ENCODE results near the gene AKR1E2. TPM values are rescaled to one million over a fixed set of nuclear protein-coding genes. Genes with fewer than 3 reads are reported as not detected.

Gene AKR1E2
- total and polyA plus RNA-seq, 2 of the 8 experiments (the other 6 are each of a cell fraction or from before 2014, with no cell fraction given) = 2.6 to 3.5 TPM

DNA sequence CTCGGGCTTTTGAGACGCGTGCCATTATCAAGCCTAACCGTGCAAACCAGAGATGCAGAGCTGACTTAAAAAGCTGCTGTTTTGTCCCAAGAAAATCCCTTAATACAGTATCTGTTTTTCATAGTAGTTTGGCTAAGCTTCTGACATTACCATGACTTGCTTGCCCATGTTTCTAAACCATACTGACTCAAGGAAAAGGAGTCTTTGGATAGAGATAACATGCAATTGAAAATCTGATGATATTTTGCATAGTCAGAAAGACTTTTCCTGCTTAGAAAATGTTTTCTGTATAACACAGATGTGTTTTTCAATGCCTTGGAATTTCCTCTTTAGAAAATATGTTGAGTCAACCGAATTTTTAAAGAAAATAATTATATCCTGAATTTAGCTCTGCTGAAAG, 21.5 kb upstream of the AKR1E2 start:
- no peaks in the 10 kb centered on the region for H3K23me2 ChIP-seq (ENCODE audit: low read depth, low read length)
- DNase-seq (ENCODE audit: low read depth in 1 of 2, low spot score in 2 of 2) (no peak), FAIRE-seq (no peak)
- no peak overlapping the region for H3K56ac ChIP-seq (replicated peaks; ENCODE audit: insufficient read length, low read depth, low read length)
- H4K91ac ChIP-seq (replicated peaks; ENCODE audit: insufficient read length, low read length) = no peak overlapping the region
- H2BK5ac ChIP-seq (ENCODE audit: low read depth, low read length) = no peak overlapping the region
- H3K4me3 ChIP-seq (ENCODE audit: extremely low read depth in 1 of 4, insufficient read depth in 2 of 4, low read depth in 3 of 4, low read length in 4 of 4) = no peak overlapping the region
- H3K14ac ChIP-seq (ENCODE audit: insufficient read length) = no peak overlapping the region
- CTCF ChIA-PET (ENCODE audit: partially characterized antibody) = no interaction called here
- no peaks in the 10 kb centered on the region for H3K27me3 ChIP-seq (replicated peaks in 1 of 4; ENCODE audit: control insufficient read depth in 3 of 4, extremely low read depth in 1 of 4, insufficient read depth in 3 of 4, low read length in 3 of 4)
- WGBS, 2 experiments (ENCODE audit: extremely low coverage in 1 of 2, insufficient coverage in 1 of 2, insufficient read length in 1 of 2, insufficient replicate concordance in 2 of 2, low coverage in 1 of 2, low lambda C conversion rate in 2 of 2, missing lambda C conversion rate in 1 of 2) = 91% methylated on average over 5 of the region's 5 CpGs; no CpG with 5 or more reads in 1 of the 2 experiments
- H2BK15ac ChIP-seq (ENCODE audit: low read length) = no peak overlapping the region
- no peak overlapping the region for H3K23ac ChIP-seq (ENCODE audit: insufficient read length)
- H2AFZ ChIP-seq (ENCODE audit: low read length) = no peak overlapping the region
- no peak overlapping the region for H3K4ac ChIP-seq (replicated peaks; ENCODE audit: insufficient read length, low read depth, low read length)
- H3K4me1 ChIP-seq (replicated peaks in 1 of 4; ENCODE audit: control insufficient read depth in 3 of 4, insufficient read depth in 4 of 4, low read length in 3 of 4) = no peaks in the 10 kb centered on the region; a peak in 1 of 7 replicates
- no peak overlapping the region for H3K18ac ChIP-seq (ENCODE audit: extremely low read depth, low read length)
- H3K27ac ChIP-seq (ENCODE audit: low read depth, low read length) = no peak overlapping the region
- no peaks in the 10 kb centered on the region for H3K79me2 ChIP-seq (ENCODE audit: control insufficient read depth in 1 of 2, insufficient read depth in 2 of 2, low read length in 2 of 2)
- H3K79me1 ChIP-seq (ENCODE audit: low read depth, low read length) = no peaks in the 10 kb centered on the region
- H2BK12ac ChIP-seq (ENCODE audit: low read depth, low read length) = no peak overlapping the region
- H4K5ac ChIP-seq (ENCODE audit: insufficient read length, low read depth, low read length) = no peak overlapping the region
- H3K4me2 ChIP-seq (ENCODE audit: insufficient read depth in 1 of 2, low read depth in 2 of 2, low read length in 2 of 2) = no peak overlapping the region
- no peak overlapping the region for H2BK20ac ChIP-seq (ENCODE audit: low read length)
- POLR2A ChIA-PET (ENCODE audit: partially characterized antibody) = no interaction called here
- no peaks in the 10 kb centered on the region for H3K9me3 ChIP-seq (ENCODE audit: insufficient read depth in 2 of 2, low read depth in 1 of 2, low read length in 1 of 2)
- no peak overlapping the region for H2AK5ac ChIP-seq (ENCODE audit: low read depth, low read length)
- H2BK120ac ChIP-seq (replicated peaks; ENCODE audit: low read depth, low read length) = no peak overlapping the region
- H3K9ac ChIP-seq (replicated peaks in 1 of 4; ENCODE audit: extremely low read depth in 1 of 4, low read depth in 3 of 4, low read length in 3 of 4) = no peak overlapping the region
- H3K36me3 ChIP-seq (ENCODE audit: control insufficient read depth in 2 of 4, insufficient read depth in 4 of 4, low read length in 3 of 4) = no peaks in the 10 kb centered on the region
- no peaks in the 10 kb centered on the region for H4K20me1 ChIP-seq (replicated peaks in 1 of 2; ENCODE audit: control insufficient read depth in 1 of 2, insufficient read depth in 2 of 2, low read length in 2 of 2)
- no peak overlapping the region for H4K8ac ChIP-seq (ENCODE audit: extremely low read depth, insufficient read depth, low read length)
- TF ChIP-seq EZH2 (IDR thresholded peaks at IDR 0.05; ENCODE audit: low read depth, low read length, severe bottlenecking) = no peak
- no peak for TF ChIP-seq JUND (IDR thresholded peaks at IDR 0.05; ENCODE audit: low read length)
